WTC11 (cell line): ENCODE data around the gene CDC45. TPM values are rescaled to one million over a fixed set of nuclear protein-coding genes. Genes with fewer than 3 reads are reported as not detected.

Source experiments
- AFF4 ChIP-seq: sonication (generic); formaldehyde crosslinking; IDR thresholded peaks from 2 replicates; pipeline ENCODE4 v1.8.1; 2023; ENCODE audit warnings: mild to moderate bottlenecking, missing genetic modification reagents, borderline replicate concordance
- EMX1 ChIP-seq: fragments of 250-450 bp; sonication (Bioruptor Pico); IDR thresholded peaks from 2 replicates; pipeline ENCODE4 v1.8.0; 2021; ENCODE audit warnings: mild to moderate bottlenecking
- FOXK1 ChIP-seq: sonication (generic); formaldehyde crosslinking; IDR thresholded peaks from 2 replicates; pipeline ENCODE4 v1.8.0; 2022; ENCODE audit warnings: mild to moderate bottlenecking, moderate library complexity, missing genetic modification reagents
- FOXP1 ChIP-seq: sonication (generic); formaldehyde crosslinking; IDR thresholded peaks from 2 replicates; pipeline ENCODE4 v1.8.0; 2022; ENCODE audit warnings: missing genetic modification reagents, mild to moderate bottlenecking, moderate library complexity, borderline replicate concordance
- HMGA2 ChIP-seq: fragments of 250-450 bp; sonication (Bioruptor Pico); IDR thresholded peaks from 2 replicates; pipeline ENCODE4 v1.4.0; 2021; ENCODE audit warnings: mild to moderate bottlenecking, moderate library complexity
- IRF2 ChIP-seq: sonication (generic); formaldehyde crosslinking; IDR thresholded peaks from 2 replicates; pipeline ENCODE4 v1.8.0; 2022; ENCODE audit warnings: low read depth, missing genetic modification reagents, borderline replicate concordance
- MXD4 ChIP-seq: fragments of 250-450 bp; sonication (Bioruptor Pico); IDR thresholded peaks from 2 replicates; pipeline ENCODE4 v1.8.0; 2021; ENCODE audit warnings: mild to moderate bottlenecking, moderate library complexity, borderline replicate concordance
- PRDM15 ChIP-seq: sonication (generic); formaldehyde crosslinking; IDR thresholded peaks from 2 replicates; pipeline ENCODE4 v1.8.0; 2022; ENCODE audit warnings: missing genetic modification reagents
- RELA ChIP-seq: sonication (generic); formaldehyde crosslinking; IDR thresholded peaks from 2 replicates; pipeline ENCODE4 v1.8.1; 2022; ENCODE audit warnings: missing genetic modification reagents, mild to moderate bottlenecking, borderline replicate concordance
- SMAD4 ChIP-seq: sonication (generic); formaldehyde crosslinking; IDR thresholded peaks from 2 replicates; pipeline ENCODE4 v1.8.0; 2022; ENCODE audit warnings: mild to moderate bottlenecking, missing genetic modification reagents
- TCF7 ChIP-seq: sonication (generic); formaldehyde crosslinking; IDR thresholded peaks from 2 replicates; pipeline ENCODE4 v1.8.0; 2022; ENCODE audit warnings: mild to moderate bottlenecking, low read depth, missing genetic modification reagents, moderate library complexity
- ZMAT4 ChIP-seq: fragments of 250-450 bp; sonication (Bioruptor Pico); IDR thresholded peaks from 2 replicates; pipeline ENCODE4 v1.9.0; 2021; ENCODE audit warnings: mild to moderate bottlenecking
- ZNF219 ChIP-seq: sonication (generic); formaldehyde crosslinking; IDR thresholded peaks from 2 replicates; pipeline ENCODE4 v1.8.0; 2023; ENCODE audit warnings: missing genetic modification reagents, mild to moderate bottlenecking, borderline replicate concordance
- total RNA-seq: library from RNA; stranded (reverse); gene quantifications from 3 replicates; pipeline ENCODE4 v1.2.3, GENCODE V29; 2021
- TF ChIP-seq, protein P1 (sequence below): fragments of 250-450 bp; sonication (Bioruptor Pico); IDR thresholded peaks from 2 replicates; pipeline ENCODE4 v1.8.0; 2021; ENCODE audit warnings: mild to moderate bottlenecking
- TF ChIP-seq, protein P2 (sequence below): sonication (generic); formaldehyde crosslinking; IDR thresholded peaks from 2 replicates; pipeline ENCODE4 v1.8.0; 2022; ENCODE audit warnings: mild to moderate bottlenecking, missing genetic modification reagents
- TF ChIP-seq, protein P3 (sequence below): sonication (generic); formaldehyde crosslinking; IDR thresholded peaks from 2 replicates; pipeline ENCODE4 v1.8.1; 2022; ENCODE audit warnings: mild to moderate bottlenecking, missing genetic modification reagents, moderate library complexity, borderline replicate concordance
- TF ChIP-seq, protein P4 (sequence below): fragments of 250-450 bp; sonication (Bioruptor Pico); conservative IDR thresholded peaks from 2 replicates; pipeline ENCODE4 v1.9.0; 2021; ENCODE audit warnings: mild to moderate bottlenecking
- TF ChIP-seq, protein P5 (sequence below): sonication (generic); formaldehyde crosslinking; IDR thresholded peaks from 2 replicates; pipeline ENCODE4 v1.8.0; 2022; ENCODE audit warnings: mild to moderate bottlenecking, missing genetic modification reagents

Gene CDC45
- total RNA-seq, 1 experiment from 2014 or later, result 38.1 TPM

DNA sequence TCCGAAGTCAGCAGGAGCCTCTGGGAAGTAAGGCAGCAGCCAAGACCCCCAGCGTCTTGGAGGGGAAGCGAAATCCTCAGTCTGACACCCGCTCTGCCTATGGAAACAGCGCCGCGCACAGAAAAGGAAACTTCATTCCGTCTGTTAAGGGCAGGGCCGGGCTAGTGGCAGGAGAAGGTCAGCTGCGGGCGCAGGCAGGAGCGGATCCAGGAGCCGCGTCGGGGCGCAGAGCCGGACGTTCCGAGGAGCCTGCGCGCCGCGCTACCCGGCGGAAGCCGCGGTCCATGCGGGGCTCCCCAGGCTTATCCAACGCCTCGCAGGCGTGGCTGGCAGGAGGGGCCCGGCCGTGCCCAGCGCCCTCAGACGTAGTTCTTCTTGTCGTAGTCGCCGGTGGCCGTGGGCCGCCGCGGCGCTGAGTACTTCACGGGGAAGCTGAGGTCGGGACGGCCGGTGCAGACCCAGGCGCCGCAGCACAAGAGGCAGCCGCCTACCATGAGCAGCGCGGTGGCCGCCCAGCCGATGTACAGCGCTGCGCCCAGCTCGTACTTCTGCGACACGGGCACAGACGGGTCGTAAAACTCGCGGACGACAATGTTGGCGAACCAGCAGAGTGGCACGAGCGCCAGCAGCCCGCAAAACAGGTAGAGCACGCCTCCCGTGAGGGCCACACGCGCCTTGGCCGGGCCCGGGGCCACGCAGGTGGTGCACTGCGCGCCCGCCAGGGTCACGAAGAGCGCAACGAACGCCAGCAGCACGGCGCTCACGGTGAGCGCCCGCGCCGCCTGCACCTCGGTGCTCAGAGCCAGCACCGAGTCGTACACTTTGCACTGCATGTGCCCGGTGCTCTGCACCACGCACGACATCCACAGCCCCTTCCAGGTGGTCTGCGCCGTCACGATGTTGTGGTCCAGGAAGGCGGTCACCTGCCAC lies 43.8 kb downstream of the CDC45 start (continued):
- TF ChIP-seq FOXP1 (CRISPR knock-in tag) (peak; percentile 43; the same call in 1 of the 2 replicates), PRDM15 (CRISPR knock-in tag) (no peak; the same call in 1 of the 2 replicates), TCF7 (no peak), ZNF219 (no peak), FOXK1 (CRISPR knock-in tag) (peak; percentile 72), AFF4 (CRISPR knock-in tag) (no peak), IRF2 (no peak), SMAD4 (CRISPR knock-in tag) (no peak), EMX1 (no peak), HMGA2 (CRISPR knock-in tag) (no peak), MXD4 (no peak), ZMAT4 (no peak), RELA (CRISPR knock-in tag) (peak; percentile 15; the same call in 1 of the 2 replicates)
- TF ChIP-seq, protein P1, sequence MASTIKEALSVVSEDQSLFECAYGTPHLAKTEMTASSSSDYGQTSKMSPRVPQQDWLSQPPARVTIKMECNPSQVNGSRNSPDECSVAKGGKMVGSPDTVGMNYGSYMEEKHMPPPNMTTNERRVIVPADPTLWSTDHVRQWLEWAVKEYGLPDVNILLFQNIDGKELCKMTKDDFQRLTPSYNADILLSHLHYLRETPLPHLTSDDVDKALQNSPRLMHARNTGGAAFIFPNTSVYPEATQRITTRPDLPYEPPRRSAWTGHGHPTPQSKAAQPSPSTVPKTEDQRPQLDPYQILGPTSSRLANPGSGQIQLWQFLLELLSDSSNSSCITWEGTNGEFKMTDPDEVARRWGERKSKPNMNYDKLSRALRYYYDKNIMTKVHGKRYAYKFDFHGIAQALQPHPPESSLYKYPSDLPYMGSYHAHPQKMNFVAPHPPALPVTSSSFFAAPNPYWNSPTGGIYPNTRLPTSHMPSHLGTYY (CRISPR knock-in tag), result no peak
- TF ChIP-seq, protein P2, sequence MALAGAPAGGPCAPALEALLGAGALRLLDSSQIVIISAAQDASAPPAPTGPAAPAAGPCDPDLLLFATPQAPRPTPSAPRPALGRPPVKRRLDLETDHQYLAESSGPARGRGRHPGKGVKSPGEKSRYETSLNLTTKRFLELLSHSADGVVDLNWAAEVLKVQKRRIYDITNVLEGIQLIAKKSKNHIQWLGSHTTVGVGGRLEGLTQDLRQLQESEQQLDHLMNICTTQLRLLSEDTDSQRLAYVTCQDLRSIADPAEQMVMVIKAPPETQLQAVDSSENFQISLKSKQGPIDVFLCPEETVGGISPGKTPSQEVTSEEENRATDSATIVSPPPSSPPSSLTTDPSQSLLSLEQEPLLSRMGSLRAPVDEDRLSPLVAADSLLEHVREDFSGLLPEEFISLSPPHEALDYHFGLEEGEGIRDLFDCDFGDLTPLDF (CRISPR knock-in tag), result no peak
- TF ChIP-seq, protein P3, sequence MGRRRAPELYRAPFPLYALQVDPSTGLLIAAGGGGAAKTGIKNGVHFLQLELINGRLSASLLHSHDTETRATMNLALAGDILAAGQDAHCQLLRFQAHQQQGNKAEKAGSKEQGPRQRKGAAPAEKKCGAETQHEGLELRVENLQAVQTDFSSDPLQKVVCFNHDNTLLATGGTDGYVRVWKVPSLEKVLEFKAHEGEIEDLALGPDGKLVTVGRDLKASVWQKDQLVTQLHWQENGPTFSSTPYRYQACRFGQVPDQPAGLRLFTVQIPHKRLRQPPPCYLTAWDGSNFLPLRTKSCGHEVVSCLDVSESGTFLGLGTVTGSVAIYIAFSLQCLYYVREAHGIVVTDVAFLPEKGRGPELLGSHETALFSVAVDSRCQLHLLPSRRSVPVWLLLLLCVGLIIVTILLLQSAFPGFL (CRISPR knock-in tag), result no peak
- TF ChIP-seq, protein P4, sequence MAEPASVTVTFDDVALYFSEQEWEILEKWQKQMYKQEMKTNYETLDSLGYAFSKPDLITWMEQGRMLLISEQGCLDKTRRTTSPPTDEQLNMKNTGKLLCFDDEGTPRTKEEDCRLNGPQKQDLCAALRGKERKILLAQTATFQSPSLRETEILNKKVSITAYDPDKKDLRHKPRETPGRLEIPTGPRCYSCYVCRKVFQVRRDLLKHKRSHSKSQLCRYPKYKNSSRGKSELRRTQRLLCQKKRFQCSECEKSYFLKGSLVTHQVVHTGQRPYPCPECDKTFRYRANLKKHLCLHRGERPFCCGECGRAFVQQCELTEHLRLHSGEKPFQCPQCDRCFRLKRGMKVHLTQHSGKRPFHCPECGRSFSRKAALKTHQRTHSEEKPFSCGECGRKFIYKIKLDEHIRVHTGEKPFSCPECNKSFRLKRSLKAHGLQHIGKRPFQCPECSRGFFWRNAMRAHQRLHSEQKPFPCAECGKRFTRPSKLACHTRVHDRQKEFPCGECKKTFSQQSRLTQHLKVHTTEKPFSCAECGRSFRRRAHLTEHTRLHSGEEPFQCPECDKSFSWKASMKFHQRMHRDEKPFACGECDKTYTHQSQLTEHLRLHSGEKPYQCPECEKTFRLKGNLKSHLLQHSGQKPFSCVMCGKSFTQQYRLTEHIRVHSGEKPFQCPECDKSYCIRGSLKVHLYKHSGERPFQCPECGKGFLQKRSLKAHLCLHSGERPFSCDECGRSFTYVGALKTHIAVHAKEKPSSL (CRISPR knock-in tag), result no peak
- TF ChIP-seq, protein P5, sequence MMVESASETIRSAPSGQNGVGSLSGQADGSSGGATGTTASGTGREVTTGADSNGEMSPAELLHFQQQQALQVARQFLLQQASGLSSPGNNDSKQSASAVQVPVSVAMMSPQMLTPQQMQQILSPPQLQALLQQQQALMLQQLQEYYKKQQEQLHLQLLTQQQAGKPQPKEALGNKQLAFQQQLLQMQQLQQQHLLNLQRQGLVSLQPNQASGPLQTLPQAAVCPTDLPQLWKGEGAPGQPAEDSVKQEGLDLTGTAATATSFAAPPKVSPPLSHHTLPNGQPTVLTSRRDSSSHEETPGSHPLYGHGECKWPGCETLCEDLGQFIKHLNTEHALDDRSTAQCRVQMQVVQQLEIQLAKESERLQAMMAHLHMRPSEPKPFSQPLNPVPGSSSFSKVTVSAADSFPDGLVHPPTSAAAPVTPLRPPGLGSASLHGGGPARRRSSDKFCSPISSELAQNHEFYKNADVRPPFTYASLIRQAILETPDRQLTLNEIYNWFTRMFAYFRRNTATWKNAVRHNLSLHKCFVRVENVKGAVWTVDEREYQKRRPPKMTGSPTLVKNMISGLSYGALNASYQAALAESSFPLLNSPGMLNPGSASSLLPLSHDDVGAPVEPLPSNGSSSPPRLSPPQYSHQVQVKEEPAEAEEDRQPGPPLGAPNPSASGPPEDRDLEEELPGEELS (CRISPR knock-in tag), result 0 out of 2 replicates have a peak, but pooled peaks have one; percentile 20
